Measurements from ENCODE around the gene SPRING1.
A peak's percentile ranks its signal among the peaks of the same experiment; 100 is the strongest.
"Not testable (repeated sequence)": the region's sequence is repeated elsewhere in the genome, so short reads cannot be mapped to it uniquely, and the experiment has no call there.

Gene SPRING1, protein sequence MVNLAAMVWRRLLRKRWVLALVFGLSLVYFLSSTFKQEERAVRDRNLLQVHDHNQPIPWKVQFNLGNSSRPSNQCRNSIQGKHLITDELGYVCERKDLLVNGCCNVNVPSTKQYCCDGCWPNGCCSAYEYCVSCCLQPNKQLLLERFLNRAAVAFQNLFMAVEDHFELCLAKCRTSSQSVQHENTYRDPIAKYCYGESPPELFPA

DNA sequence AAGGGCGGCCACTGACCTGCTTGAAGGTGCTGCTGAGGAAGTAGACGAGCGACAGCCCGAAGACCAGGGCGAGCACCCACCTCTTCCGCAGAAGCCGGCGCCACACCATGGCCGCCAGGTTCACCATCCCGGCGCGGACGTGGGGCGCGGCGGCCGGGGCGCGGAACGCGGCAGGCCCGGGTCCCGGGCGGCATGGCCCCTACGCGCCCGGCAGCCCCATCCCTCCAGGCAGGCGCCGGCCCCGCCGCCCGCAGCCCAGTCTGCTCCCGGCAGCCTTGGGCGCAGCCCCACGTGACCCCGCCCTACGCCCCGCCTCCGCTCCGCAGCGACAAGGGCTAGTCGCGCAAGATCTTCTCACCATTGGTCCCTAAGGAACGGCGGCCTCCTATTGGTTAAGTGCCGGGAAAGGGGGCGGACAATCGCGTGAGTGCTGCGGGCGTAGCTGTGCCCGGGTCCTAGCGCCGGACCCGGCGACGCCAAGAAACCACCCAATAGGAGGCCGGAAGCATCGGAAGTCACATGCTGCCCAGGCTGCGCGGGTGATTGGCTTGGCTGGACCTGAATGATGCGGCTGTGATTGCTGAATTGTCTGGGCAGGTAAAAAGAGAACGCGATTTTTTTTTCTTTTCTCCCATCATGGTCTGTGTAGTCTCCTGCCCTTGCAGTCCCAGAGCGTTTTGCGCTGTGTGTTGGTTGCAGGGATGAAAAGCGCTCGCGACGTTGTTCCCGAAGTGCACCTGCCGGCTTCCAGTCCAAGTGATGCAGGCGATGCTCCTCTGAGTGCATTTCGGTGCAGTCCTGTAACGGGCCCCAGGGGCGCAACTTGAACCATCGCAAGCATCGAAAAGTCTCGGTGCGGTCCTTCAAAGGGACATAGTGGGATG lies at the start of gene SPRING1, which contains the start of gene RNFT2:
Gene SPRING1, minus strand, starts transcription at position 296 of the 884 bp plus-strand sequence. Its CDS starts 169 bp downstream, at position 127.
Gene RNFT2, plus strand, starts transcription at position 542 of the 884 bp plus-strand sequence. CDS start 2,183 bp downstream, outside the sequence.
- peak; percentile 99 for DNase-seq

DNA sequence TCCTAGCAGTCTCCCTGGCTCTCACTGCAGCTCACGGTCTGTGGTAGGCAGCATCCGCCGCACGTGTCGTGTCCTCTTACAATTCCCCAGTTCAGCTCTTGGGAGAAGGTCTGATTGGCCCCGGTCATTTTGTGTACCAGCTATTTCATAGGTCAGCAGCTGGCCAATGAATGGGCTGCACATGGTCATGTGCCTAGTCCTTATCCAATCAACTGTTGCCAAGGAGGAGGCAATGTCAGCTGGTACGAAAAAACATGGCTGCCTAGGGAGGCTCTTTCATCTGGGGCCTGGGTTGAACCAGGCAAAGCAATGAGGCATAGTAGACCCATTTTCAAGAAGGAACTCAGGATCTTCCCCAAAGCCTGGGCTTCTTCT lies 46.4 kb upstream of the SPRING1 start:
- peak; percentile 13 for DNase-seq

DNA sequence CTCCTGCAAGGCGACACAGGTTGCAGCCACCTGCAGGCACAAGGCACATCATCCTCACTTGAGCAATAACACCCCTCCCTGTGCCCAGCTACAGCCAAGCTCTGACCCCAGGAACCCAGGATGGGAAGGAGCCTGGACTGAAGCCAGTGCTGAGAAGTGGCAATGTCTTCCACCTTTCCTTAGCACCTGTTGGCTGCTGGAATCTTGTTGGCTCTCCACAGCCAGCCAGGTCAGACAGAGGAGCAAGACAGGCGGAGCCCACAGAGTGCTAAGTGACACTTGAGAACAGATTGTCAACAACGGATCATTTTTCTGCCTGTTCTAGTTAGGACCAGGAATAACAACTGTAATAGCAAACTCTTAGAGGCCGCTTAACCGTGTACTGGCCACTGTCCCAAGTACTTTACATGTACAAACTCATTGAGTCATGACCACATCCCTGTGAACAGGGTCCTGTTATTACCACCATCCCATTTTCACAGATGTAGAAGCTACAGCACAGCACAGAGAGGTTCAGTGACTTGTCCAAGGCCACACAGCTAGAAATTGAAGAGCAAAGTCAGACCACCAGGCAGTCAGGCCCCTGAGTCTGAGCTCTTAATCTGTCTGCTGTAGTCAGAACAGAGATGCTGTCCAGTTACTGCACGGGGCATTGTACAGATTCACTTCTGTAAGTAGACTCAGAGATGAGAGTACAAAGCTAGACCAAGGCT lies 45.8 kb upstream of the SPRING1 start:
- DNase-seq: no peak

DNA sequence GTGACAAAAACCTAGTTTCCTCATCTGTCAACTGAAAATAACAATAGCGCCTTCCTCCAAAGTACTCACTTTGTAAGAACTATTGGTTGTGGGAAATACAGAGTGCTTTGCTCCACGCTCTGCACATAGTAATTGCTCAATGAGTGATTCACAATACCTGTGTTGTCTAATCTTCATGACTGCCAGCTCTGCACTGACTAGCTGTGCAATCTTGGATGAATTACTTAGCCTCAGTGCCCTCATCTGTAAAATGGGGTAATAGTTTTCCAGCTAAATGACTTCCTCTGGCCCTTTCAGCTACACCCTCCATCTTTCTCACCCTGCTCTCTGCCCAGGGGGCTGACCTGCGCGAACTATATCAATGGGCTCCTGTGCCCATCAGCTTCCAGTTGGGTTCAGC lies 43.1 kb upstream of the SPRING1 start:
- DNase-seq: no peak

DNA sequence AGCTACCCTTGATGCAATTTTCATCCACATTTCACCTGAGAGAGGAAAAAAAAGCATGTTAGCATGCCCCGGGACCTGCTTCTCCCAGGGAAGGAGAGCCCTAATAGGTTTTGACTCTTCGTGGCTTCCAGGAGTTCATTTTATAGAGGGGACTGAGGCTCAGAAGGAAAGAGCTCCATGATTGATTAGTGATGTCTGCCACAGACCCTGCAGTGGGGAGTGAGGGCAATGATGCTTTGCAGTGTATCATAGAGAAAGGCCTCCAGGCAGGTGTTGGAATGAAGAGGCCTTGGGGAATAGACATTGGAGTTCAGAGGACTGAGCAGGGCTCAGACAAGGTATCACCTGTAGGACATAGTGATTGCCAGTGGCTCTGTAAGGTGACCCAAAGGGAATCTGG lies 41.7 kb upstream of the SPRING1 start:
- DNase-seq: no peak

DNA sequence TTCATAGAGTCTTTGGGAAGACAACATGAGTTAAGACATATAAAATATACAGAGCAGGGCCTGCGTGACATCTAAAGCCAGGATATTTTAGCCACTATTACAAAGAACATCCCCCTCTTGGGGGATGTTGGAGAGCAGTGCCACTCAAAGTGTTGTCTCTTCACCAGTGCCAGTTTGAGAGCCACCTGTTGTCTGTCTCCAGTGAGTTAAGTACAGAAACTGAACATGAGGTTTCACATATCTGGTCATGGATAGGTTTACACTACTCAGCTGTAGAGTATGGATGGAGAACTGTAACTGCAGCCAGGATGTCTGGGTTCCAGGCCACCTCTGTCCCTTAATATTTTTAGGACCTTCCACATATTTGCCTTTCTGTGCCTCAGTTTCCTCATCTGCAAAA lies 39.4 kb upstream of the SPRING1 start:
- DNase-seq: no peak

DNA sequence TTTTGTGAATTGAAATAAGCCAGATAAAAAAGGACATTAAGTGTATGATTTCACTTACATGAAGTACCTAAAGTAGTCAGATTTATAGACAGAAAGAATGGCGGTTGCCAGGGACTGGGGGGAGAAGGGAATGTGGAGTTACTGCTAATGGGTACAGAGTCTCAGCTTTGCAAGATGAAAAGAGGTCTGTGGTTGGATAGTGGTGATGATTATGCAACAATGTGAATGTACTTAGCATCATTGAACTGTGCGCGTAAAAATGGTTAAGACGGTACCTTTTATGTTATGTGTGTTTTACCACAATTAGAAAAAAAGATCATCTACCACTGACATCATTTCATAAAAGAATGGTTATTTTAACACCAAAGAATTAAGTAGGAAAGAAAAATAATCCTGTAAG lies 36.2 kb upstream of the SPRING1 start:
- DNase-seq: no peak

DNA sequence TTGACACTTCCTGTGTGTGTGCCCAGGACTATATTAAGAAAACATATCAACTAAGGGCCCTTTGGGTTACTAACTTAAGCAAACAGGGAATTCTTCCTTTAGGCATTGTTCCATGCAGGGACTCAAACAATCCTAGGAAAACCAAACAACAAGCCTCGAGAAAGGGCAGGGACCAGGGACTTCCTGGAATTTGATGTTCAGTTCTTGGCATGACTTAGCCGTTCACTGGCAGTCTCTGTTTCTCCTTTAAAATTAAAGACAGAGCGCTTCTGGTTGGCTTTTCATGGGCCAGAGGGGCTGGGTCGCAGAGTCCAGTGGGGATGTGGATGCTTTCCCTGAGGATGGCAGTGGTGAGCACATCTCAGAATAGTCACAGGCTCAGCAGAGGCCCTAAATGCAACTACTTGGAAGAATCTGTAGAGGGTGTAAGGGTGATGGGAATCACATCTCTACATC lies 35.4 kb upstream of the SPRING1 start:
- no peak for DNase-seq

DNA sequence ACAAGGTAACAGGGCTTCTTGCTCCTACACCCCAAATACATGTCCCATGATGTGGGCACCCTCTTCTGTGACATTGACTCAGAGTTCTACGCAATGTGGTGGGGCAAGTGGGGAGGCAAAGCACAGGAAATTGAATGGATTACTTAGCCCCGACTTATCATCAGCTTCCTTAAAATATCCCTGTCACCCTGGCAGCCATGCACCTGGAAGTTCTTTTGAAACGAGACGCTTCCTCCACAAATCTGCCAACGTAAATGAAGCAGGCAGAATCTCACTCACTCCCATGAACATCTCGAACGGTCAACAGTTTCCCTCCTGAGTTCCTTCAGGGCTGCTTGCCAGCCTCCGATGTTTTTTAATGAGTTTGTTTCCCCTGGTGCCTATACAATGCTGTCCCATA lies 33.8 kb upstream of the SPRING1 start:
- no peak for DNase-seq

DNA sequence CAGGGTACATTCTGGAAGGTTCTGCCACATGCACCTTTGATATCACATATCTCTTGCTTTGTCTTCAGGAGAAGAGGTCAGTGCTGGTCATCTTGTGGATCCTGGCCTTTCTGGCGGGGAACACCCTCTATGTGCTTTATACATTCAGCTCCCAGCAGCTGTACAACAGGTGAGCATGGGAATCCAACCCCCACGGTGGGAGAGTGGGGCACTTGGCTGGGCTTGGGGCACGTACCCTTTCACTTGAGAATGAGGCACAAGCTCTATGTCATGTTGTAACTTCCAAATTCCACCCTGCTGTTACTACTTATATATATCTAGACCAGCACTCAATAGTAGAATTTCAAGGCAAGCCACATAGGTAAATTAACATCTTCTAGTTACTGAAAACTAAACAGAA lies 28.9 kb upstream of the SPRING1 start:
- no peak for DNase-seq

DNA sequence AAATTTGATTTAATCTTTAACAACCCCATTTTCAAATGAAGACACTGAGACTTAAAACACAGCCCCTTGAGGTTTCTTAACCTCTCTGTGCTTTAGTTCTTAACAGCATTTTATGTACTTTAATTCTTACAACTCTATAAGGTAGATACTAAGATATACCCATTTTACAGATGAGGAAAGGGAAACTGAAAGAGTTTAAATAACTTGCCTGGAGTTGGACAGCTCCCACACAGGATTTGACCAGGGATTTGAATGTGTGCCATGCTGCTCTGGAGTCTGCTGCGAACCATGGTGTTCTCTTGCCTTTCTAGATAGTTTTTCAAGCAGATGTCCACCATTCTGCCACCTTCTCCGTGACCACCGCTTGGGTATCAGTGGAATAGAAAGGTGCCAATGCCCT lies 28.4 kb upstream of the SPRING1 start:
- DNase-seq: no peak

DNA sequence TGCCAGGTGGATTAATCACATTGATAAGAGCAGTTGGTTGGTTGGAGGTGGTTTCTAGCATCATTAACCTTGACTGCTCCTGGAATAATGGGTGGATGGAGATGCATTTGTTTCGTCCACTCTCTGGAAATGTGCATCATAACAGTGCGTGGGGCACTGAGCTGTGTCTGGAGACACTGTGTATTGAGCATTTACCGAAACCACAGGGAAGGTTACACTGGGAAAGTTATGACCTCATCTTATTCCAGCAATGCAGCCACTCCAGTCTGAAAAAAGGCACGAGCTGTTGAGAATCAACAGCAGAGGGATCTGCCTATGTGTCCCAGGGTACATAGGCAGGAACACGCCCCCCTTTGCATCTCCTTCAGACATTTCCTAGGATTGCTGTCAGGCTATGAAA lies 27.4 kb upstream of the SPRING1 start:
- DNase-seq: no peak

DNA sequence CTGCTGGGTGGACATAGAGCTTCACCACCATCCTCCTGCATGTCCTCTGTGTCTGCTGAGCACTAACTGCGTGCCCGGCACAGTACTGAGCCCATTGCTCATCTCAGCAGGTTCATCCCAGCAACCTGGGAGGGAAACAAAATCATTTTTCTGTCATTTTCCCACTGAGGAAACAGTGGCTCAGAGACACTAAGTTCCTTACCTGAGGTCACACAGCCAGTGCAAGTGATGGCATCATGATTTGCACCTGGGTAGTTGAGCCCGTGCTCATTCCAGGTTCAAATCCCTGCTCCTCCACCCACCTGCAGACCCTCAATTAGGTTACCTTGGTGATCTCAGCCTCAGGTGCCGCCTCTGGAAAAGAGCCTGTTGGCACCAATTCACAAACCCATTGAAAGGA lies 23.6 kb upstream of the SPRING1 start:
- no peak for DNase-seq

DNA sequence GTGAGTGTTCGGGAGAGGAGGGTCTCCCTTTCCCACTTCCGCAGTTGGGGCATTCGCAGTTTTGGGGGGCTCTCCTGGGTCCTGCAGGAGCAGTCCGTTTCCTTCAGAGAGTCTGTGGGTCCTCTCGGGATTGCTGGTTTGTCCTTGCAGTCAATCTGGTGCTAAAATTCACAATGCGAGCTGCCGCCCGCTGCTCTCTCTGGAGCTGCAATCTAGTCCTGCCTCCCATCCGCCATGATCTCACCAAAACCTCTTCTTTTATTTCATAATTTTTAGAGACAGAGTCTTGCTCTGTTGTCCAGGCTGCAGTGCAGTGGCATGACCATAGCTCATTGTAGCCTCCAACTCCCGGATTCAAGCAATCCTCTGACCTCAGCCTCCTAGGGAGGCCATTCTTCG lies 22.8 kb upstream of the SPRING1 start:
- DNase-seq: no peak

DNA sequence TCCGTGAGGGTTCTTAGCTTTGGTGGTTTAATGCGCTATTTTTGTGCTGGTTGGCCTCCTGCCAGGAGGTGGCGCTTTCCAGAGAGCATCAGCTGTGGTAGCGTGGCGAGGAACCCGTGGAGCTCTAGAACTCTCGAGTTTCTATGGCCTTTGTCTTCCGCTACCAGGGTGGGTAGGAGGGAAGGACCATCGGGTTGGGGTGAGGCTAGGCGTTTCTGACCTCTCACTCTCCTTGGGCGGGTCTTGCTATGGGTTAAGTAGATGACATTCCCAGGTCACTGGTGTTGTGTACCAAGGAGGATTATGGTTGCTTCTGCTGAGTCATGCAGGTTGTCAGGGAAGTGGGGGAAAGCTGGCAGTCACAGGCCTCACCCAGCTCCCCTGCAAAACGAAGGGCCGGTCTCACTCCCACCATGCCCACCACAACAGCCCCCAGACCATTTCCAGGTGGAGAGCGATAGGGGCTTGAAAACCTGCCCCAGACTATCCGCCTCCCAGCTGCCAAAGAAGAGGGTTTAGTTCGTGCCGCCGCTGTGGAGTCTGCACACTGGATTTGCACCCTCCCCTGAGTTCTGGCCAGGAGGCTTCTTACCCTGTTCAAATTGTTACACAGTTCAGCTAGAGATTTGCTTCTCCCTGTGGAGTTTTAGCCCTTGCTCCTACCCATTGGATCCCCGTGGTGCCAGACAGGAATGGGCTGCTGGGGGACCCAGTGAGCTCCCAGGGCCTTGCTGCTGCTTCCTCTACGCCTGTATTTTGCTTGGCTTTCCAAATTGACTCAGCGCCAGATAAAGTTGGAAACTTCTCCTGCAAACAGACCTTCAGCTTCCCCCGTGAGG lies 22.1 kb upstream of the SPRING1 start:
- peak; percentile 59 for DNase-seq

DNA sequence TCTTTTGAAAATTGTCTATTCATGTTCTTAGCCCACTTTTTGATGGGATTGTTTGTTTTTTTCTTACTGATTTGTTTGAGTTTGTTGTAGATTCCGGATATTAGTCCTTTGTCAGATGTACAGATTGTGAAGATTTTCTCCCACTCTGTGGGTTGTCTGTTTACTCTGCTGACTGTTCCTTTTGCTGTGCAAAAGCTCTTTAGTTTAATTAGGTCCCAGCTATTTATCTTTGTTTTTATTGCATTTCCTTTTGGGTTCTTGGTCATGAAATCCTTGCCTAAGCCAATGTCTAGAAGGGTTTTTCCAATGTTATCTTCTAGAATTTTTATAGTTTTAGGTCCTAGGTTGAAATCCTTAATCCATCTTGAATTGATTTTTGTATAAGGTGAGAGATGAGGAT lies 16.9 kb upstream of the SPRING1 start:
- not testable (repeated sequence) for DNase-seq

DNA sequence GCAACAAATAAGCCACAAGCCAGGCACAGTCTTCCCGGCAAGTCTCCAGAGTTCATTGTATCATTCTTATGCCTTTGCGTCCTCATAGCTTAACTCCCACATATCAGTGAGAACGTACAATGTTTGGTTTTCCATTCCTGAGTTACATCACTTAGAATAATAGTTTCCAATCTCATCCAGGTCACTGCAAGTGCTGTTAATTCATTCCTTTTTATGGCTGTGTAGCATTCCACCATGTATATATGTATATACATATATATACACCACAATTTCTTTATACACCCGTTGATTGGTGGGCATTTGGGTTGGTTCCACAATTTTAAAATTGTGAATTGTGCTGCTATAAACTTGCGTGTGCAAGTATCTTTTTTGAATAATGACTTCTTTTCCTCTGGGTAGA lies 16.2 kb upstream of the SPRING1 start:
- not testable (repeated sequence) for DNase-seq

DNA sequence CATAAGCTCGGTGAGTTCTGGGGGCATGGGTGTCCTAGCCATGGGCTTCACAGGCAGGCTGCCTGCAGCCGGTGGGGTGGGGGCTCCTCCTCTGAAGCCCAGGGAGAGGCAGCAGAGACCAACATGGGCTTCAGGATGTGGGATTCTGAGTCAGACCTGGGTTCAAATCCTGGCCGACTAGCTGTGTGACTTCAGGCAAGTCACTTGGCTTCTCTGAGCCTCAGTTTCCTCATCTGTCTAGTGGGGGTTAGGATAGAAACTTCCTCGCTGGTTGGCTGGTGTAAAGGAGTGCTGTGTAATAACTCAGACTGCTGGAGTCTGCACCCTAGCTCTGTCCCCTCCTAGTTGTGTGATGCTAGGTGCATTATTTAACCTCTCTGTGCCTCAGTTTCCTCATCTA lies 12.4 kb upstream of the SPRING1 start:
- DNase-seq: no peak

DNA sequence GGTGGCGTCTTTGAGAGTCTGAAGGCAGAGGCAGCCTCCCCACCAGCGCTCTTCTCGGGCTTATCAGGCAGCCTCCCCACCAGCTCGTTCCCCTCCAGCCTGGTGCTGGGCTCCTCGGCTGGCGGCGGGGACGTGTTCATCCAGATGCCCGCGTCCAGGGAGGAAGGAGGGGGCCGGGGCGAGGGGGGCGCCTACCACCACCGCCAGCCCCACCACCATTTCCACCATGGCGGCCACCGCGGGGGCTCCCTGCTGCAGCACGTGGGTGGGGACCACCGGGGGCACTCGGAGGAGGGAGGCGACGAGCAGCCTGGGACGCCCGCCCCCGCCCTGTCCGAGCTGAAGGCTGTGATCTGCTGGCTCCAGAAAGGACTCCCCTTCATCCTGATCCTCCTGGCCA lies 12.0 kb upstream of the SPRING1 start:
- DNase-seq: no peak

DNA sequence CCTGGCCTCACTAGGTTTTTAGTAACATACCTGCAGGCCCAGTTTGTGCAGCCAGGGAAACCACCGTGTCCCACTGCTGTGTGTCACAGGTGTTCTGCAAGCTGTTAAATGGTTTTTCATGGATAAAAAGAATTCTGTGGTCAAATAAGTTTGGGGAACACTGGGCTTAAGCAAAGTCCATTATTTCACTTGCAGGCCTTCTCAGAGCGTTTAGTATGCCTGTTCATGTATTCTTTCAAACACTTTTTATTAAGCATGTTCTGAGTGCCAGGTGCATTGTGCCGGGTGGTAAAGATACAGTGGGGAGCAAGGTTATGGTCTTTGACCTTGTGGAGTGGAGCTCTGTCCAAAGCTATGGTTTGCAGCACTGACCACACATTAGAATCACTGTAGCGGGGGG lies 7.7 kb upstream of the SPRING1 start:
- DNase-seq: no peak

DNA sequence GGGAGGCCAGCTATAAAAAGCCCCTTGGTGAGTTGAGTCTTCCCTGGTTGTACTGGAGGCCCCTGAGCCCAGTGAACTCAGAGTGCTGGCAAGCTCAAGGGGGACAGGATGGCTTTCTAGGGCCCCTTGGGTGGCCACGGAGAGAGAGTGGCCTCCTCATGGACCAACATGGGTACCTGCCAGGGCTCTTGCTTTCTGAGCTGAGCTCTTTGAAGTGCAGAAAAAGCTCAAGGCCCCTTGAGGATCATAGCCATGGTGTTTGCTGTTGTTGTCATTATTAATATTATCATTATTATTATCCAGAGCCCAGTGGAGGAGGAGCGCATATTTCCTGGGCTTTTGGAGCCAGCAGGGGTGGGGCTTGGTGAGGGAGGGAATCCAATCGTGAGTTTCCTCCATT lies 6.9 kb upstream of the SPRING1 start:
- DNase-seq: no peak

DNA sequence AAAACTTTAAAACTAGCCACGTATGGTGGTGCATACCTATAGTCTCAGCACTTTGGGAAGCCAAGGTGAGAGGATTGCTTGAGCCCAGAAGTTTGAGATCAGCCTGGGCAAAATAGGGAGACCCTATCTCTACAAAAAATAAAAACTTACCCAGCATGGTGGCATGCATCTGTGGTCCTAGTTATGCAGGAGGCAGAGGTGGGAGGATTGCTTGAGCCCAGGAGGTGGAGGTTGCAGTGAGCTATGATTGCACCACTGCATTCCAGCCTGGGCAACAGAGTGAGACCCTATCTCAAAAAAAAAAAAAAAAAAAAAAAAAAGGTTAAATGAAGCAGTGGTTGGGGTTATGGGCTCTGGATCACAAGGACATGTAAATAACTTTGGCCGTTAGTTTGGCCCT lies 4.9 kb upstream of the SPRING1 start:
- not testable (repeated sequence) for DNase-seq

DNA sequence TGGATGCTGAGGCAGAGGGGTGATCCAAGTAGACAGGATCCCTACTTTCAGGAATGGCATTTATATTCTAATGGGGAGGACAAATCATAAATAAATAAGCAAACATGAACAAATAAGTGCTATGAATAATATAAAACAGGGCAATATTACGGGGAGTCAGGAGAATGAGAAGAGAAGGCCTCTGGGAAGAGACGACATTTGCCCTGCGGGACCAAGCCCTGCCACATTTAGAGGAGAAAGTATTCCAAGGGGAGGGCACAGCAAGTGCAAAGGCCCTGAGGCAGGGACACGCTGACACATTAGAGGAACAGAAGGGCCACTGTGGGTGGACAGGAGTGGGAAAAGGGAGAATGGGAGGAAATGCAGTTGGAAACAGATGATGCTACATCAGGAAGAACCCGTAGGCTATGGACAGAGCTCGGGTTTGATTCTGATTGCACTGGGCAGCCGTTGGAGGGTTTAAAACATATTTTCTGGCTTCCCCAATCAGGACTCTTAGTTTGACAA lies 1.6 kb upstream of the SPRING1 start:
- DNase-seq: no peak

Data from activated CD4-positive, alpha-beta T cell treated with anti-CD3 and anti-CD28 coated beads for 48 hours (primary cell).